GM12873 (cell line): ENCODE results near the gene MAPRE2.
A peak's percentile ranks its signal among the peaks of the same experiment; 100 is the strongest.

Experiments used
- TF ChIP-seq, protein P1 (sequence below): IDR thresholded peaks from 2 replicates; pipeline ENCODE4 v1.5.1; 2012; ENCODE audit warnings: low read depth, mild to moderate bottlenecking, moderate library complexity, low read length, control low read depth; ENCODE audit not compliant: insufficient read depth; ENCODE audit errors: missing control alignments

The MAPRE2 gene

DNA sequence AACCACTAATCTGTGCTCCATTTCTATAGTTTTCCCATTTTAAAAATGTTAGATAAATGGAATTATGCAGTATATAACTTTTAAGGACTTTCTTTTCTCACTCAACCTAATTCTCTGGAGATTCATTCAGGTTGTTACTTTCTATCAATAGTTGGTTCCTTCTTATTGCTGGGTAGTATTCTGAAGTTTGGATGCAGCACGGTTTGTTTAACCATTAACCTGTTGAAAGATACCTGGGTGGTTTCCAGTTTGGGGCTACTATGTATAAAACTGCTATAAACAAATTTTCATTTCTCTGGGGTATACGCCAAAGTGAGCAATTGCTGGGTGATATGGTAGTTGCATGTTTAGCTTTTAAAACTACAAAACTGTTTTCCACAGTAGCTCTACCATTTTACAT lies 39.1 kb upstream of the MAPRE2 start:
- TF ChIP-seq, protein P1, sequence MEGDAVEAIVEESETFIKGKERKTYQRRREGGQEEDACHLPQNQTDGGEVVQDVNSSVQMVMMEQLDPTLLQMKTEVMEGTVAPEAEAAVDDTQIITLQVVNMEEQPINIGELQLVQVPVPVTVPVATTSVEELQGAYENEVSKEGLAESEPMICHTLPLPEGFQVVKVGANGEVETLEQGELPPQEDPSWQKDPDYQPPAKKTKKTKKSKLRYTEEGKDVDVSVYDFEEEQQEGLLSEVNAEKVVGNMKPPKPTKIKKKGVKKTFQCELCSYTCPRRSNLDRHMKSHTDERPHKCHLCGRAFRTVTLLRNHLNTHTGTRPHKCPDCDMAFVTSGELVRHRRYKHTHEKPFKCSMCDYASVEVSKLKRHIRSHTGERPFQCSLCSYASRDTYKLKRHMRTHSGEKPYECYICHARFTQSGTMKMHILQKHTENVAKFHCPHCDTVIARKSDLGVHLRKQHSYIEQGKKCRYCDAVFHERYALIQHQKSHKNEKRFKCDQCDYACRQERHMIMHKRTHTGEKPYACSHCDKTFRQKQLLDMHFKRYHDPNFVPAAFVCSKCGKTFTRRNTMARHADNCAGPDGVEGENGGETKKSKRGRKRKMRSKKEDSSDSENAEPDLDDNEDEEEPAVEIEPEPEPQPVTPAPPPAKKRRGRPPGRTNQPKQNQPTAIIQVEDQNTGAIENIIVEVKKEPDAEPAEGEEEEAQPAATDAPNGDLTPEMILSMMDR, result no peak

DNA sequence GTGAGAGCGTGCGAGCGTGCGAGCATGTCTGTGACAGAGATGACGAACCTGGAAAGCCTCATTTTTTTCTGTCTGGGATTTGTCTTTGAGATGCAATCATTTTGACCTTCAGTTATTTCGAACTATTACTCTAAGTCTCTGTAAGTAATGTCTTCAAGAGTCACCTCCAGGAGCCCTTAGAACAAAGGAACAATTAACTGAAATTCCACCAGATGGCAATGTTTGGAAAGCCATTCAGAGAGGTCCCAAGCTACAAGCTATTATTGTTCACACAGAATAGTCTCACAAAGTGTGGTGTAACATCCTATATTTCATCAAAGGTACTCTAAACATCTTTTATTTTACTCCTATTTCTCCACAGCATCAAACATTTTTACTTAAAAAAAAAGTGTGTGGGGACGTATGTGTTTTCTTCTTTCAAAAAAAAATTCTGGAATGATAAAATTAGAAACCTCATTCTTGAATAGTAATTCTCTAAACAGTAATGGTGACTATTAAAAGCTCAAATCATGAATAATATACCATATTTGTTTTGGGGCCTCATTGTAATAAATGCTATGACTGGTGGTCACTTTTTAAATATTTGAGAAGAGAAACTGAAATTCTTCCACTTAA lies 35.1 kb upstream of the MAPRE2 start:
- TF ChIP-seq, protein P1, result peak; percentile 51

DNA sequence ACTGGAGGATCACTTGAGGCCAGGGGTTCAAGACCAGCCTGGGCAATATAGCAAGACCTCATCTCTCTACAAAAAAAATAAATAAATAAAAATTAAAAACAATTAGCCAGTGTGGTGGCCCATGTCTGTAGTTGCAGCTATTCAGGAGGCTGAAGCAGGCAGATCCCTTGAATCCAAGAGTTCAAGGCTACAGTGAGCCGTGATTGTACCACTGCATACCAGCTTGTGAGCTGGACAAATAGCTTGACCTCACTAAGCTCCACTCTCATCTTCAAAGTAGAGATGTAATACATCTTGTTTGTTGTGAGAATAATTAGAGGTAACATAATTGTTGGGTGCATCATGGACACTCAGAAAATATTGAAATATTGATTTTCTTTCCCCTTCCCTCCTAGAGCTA lies 31.1 kb upstream of the MAPRE2 start:
- TF ChIP-seq, protein P1, result no peak

DNA sequence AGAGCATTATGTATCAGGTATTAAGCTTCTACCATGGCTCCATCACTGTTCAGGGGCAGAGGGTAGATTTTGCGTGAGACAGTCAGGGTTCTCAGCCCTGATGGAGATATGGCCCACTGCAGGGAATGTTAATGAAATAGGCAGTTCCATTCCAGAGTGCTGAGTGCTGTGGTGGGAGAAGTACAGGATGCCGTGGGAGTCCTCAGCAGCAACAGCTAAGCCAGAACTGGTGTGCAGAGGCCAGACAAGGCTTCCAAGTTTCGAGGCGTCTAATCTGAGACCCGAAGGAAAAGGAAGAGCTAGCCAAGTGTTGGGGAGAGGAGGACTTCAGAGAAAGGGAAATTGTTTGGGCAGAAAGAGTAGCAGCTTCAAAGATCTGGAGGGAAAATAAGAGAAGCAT lies 30.2 kb upstream of the MAPRE2 start:
- TF ChIP-seq, protein P1, result no peak

DNA sequence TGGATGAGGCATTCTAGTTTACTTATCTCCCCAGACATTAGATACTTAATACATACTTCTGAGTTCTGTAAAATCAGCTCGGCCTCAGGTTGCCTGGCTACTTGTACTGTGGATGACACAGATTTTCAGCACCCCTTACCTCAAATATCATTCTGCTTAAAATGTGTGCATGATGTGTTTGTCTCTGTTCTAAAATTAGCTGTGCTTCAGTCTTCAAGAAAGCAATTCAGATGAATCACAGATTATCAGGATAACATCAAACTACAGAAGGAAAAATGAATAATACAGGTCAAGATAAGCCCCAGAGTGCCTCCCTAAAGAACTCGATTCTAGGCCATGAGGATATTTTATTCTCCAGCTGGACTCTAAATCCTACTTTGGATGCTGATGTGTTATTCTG lies 21.3 kb upstream of the MAPRE2 start:
- TF ChIP-seq, protein P1, result no peak

DNA sequence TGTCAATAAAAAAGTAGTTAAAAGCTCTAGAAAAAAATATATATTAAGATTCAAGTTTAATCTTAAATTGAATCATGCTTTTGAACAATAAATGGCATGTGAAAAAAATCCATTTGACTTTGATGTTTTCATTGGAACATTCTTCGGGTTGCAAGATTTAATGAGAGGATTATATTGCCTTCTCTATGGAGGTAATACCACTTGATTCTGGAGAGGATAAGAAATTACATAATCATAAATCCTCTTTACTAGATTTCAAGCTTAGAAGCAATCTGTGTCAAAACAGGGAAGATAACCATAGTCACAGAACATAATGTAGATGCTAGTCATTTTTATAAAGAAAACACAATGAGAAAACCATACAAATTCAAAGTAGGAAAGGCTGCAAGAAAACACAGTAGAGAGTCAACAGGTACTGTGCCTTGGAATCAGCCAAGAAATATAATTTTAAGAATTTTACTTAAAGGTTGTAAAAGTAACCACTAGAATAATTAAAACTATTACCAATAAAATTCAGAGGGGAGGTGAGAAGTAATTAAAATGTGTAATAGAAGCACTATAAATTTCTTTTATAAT lies 18.7 kb upstream of the MAPRE2 start:
- TF ChIP-seq, protein P1, result no peak

DNA sequence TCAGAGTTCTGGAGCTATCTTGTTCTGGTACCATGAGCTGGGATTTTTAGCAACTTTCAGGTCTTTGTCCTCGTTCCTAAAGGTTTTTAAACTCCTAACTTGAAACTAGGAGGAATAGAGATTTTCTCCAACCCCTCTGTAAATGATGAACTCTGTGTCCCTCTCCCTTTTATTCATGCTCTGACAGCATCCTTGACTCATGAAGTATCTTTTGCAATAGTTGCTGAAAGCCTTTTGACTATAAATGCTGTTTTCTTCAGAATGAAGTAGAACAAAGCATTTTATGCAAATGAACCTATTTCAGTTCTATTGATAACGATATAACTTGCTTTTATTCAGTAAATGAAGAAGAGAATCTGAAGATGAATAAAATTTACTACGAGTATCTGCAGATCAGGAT lies 17.0 kb upstream of the MAPRE2 start:
- TF ChIP-seq, protein P1, result no peak
